Measurements from ENCODE around the gene AADAT.
A peak's percentile ranks its signal among the peaks of the same experiment; 100 is the strongest.
"Not testable (repeated sequence)": the region's sequence is repeated elsewhere in the genome, so short reads cannot be mapped to it uniquely, and the experiment has no call there.

AADAT gene

GRCh38 chr4:170090352-170091052 is 746 bp upstream of the AADAT start:
- DNase-seq (ENCODE audit: low read depth, low spot score), result no peak

- no peak for DNase-seq (ENCODE audit: low read depth, low spot score)
Measured at GRCh38 chr4:170089274-170089667, 485 bp downstream of the AADAT start.

- DNase-seq (ENCODE audit: low read depth, low spot score), result no peak
Measured at GRCh38 chr4:170088716-170089115, 1.0 kb downstream of the AADAT start.

GRCh38 chr4:170087163-170087700 is 2.5 kb downstream of the AADAT start:
- DNase-seq (ENCODE audit: low read depth, low spot score), result no peak

- DNase-seq (ENCODE audit: low read depth, low spot score), result no peak
Measured at GRCh38 chr4:170083541-170083940, 6.2 kb downstream of the AADAT start.

- no peak for DNase-seq (ENCODE audit: low read depth, low spot score)
Measured at GRCh38 chr4:170080496-170080895, 9.3 kb downstream of the AADAT start.

GRCh38 chr4:170079981-170080380 is 9.8 kb downstream of the AADAT start:
- no peak for DNase-seq (ENCODE audit: low read depth, low spot score)

- no peak for DNase-seq (ENCODE audit: low read depth, low spot score)
Measured at GRCh38 chr4:170071196-170071595, 18.6 kb downstream of the AADAT start.

- DNase-seq (ENCODE audit: low read depth, low spot score), result no peak
Measured at GRCh38 chr4:170068438-170069128, 21.2 kb downstream of the AADAT start.

GRCh38 chr4:170059421-170059820 is 30.3 kb downstream of the AADAT start:
- DNase-seq (ENCODE audit: low read depth, low spot score), result no peak

- DNase-seq (ENCODE audit: low read depth, low spot score), result no peak
Measured at GRCh38 chr4:170058826-170059225, 30.9 kb downstream of the AADAT start.

- no peak for DNase-seq (ENCODE audit: low read depth, low spot score)
Measured at GRCh38 chr4:170057866-170058265, 31.9 kb downstream of the AADAT start.

GRCh38 chr4:170052919-170053318 is 36.8 kb downstream of the AADAT start:
- DNase-seq (ENCODE audit: low read depth, low spot score), result no peak

- DNase-seq (ENCODE audit: low read depth, low spot score), result no peak
Measured at GRCh38 chr4:170051402-170051801, 38.4 kb downstream of the AADAT start.

- no peak for DNase-seq (ENCODE audit: low read depth, low spot score)
Measured at GRCh38 chr4:170049766-170050165, 40.0 kb downstream of the AADAT start.

- peak; percentile 43 for DNase-seq (ENCODE audit: low read depth, low spot score)
Measured at GRCh38 chr4:170047771-170048354, 41.9 kb downstream of the AADAT start.

- not testable (repeated sequence) for DNase-seq (ENCODE audit: low read depth, low spot score)
Measured at GRCh38 chr4:170046156-170046555, 43.6 kb downstream of the AADAT start.

GRCh38 chr4:170040031-170040680 is 49.6 kb downstream of the AADAT start:
- no peak for DNase-seq (ENCODE audit: low read depth, low spot score)

GRCh38 chr4:170038769-170039168 is 51.0 kb downstream of the AADAT start:
- no peak for DNase-seq (ENCODE audit: low read depth, low spot score)

- DNase-seq (ENCODE audit: low read depth, low spot score), result no peak
Measured at GRCh38 chr4:170038232-170038631, 51.5 kb downstream of the AADAT start.

GRCh38 chr4:170037481-170037880 is 52.3 kb downstream of the AADAT start:
- no peak for DNase-seq (ENCODE audit: low read depth, low spot score)

GRCh38 chr4:170035845-170036244 is 53.9 kb downstream of the AADAT start:
- DNase-seq (ENCODE audit: low read depth, low spot score), result no peak
